IPS-NIHi7 (cell line): ENCODE measurements around the gene RNF19B.
"Not testable (repeated sequence)": the region's sequence is repeated elsewhere in the genome, so short reads cannot be mapped to it uniquely, and the experiment has no call there.

Source experiments
- DNase-seq: peaks from one replicate; pipeline ENCODE4 v3.0.0; 2012; ENCODE audit warnings: mixed read lengths; ENCODE audit errors: extremely low spot score

The RNF19B gene

DNA sequence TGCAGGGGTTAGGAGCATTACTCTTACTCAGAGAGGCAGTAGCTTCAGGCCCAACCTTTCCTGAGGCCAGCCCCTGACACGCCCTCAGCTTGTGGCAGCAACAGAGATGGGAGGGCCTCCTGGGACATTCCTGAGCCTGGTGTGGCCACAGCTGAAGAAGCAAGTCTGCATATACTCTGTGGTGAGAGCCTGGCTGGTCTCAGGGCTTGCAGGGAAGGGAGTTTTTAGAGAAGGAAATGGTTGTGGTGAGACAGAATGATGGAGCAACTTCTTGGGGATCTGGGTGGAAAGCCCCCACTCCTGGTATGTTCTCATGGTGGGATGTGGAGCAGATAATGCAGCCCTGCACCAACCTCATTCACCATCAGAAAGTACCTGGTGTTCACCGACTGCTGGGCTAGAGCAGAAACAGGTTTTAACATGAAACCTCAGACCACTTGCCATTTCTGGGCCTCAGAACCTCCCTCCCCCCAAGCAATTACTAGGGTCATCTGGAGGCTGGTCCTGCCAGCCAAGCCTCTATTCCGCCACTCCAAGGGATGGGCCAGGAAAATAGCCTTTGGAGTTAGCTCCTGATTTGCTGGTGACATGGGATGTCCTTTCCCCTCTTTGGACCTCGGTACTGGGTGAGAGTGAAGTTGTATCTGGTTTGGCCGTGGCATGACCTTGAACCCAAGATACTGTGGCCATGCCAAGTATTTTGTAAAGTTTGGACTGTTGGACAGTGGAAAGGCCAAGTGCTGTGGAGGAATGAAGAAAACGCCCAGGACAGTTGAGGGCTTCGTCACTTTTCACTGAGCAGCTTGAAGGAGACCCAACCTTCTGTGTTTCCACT, 28.1 kb upstream of the RNF19B start:
- peak; percentile 93 for DNase-seq

GRCh38 chr1:32991819-32992488, 27.3 kb upstream of the RNF19B start:
- no peak for DNase-seq

DNA sequence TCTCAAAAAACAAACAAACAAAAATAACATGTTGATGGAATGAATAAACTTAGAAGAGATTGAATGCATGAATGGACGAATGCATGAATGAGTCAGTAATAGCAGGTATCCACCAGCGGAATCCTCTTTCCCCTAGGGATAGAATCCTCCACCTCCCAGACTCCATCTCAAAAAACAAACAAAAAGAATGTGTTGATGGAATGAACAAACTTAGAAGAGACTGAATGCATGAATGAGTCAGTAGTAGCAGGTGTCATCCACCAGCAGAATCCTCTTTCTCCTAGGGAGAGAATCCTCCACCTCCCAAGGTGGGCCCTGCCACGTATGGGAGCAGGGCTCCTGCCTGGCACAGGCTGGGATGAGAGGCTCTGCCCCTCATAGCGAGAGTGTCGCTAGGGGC, 26.8 kb upstream of the RNF19B start:
- no peak for DNase-seq

- no peak for DNase-seq
Observed at GRCh38 chr1:32990887-32991286, 26.3 kb upstream of the RNF19B start.

GRCh38 chr1:32989160-32990050, 24.8 kb upstream of the RNF19B start:
- DNase-seq = no peak

GRCh38 chr1:32988665-32989064, 24.1 kb upstream of the RNF19B start:
- no peak for DNase-seq

DNA sequence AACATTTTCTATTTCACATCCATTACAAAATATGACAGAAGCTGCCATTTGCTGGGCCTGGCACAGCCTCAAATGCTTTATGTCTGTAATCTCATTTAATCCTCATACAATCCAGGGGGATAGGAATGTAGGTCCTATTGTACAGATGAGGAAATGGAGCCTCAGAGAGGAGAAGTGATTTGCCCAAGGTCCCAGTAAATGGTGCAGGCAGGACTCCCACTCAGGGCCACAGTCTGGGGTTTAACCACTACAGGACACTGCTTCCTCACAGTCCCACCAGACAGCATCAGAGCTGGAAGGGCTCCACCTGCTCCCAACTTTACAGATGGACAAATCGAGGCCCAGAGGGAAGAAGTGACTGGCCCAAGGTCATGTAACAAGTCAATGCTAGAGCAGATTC, 20.6 kb upstream of the RNF19B start:
- no peak for DNase-seq

DNA sequence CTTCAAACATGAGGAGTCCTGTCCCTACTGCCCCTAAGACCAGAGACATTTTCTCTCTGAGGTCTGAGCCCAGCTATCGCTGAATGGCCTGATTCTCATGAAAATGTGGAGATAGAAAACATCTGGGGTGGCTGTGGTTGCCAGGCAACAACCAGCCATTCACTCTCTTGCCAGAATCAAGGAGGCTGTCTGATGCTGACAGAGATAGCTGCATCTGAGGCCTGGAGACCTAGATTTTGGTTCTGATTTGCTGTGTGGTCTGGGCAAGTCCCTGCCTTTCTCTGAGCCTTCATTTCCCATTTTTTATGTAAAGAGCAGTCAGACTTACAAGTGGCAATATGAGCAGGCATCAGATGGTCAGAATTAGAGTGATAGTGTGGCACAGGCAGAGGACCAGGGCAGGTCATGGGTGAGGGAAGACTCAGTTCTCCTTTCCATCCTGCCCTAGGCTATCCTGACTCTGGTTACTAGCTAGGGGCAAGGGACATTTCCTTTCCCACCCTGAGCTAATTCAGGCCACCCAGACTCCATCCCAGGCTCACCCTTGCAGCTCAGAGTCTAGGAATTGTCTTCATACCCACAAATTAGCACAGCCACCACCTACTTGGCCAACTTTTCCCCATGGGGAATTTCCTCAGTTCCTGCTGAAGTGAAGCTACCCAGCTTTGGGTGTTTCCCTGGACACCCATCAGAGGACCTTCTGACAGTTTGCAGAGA, 20.0 kb upstream of the RNF19B start:
- DNase-seq = peak; percentile 71

DNA sequence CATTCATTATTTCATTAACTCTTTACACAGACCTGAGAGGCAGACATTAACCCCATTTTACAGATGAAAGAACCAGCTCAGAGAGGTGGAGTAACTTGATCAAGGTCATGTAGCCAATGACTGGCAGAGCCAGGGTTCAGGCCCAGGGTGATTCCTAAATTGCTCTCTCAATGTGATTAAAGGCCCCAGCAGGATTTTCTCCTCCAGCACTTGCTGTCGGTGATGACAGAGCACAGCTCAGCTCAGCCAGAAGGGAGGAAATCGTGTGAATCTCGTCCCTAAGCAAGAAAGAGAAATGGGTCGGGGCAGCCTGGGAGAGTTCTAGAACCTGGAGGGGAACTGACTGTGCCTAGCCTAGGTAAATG, 19.5 kb upstream of the RNF19B start:
- no peak for DNase-seq

GRCh38 chr1:32983020-32983419, 18.4 kb upstream of the RNF19B start:
- DNase-seq = no peak

- no peak for DNase-seq
Observed at GRCh38 chr1:32981003-32981901, 16.6 kb upstream of the RNF19B start.

DNA sequence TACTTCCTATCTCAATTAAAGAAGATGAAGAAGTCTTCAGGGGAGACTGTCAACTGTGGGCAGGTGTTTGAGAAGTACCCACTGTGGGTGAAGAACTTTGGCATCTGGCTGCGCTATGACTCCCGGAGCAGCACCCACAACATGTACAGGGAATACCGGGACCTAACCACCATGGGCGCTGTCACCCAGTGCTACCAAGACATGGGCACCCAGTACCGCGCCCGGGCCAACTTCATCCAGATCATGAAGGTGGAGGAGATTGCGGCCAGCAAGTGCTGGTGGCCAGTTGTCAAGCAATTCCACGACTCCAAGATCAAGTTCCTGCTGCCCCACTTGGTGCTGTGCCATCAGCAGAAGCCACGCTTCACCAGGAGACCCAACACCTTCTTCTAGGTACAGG, 15.5 kb upstream of the RNF19B start:
- DNase-seq = no peak

DNA sequence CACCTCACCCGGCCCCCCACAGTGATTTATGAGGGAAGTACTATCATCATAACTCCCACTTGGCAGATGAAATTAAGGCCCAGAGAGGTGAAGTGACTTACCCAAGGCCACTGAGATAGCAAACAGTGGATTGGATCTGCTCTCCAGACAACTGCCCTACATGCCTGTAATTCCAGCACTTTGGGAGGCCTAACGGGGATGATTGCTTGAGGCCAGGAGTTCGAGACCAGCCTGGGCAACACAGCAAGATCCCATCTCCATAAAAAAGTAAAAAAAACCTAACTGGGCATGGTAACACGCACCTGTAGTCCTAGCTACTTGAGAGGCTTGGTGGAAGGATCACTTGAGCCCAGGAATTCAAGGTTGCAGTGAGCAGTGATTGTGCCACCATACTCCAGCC, 14.2 kb upstream of the RNF19B start:
- no peak for DNase-seq

DNA sequence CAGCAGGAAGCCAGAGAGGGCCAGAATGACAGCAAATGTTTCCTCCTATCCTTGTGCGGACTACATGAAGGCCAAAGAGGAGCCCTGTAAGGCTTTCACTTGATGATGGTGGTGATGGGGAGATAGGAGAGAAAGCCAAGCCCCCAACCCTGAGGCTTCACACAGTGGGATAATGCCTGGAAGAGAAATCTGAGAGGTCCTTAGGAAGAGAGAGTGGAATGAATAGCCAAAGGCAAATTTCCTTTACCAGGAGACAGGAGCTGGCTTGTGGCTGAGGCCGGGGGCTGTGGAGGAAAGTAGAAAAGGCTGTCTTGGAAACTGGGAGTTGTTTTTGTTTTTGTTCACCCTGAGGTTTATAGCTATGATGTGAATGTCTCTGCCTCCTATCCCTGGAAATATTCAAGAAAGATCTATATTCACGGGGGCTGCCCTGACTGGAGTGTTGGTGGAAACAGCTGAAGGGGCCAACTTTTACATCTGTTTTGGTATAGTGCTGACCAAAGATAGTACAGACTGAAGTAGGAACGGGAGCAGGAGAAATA, 13.0 kb upstream of the RNF19B start:
- no peak for DNase-seq

- not testable (repeated sequence) for DNase-seq
Observed at GRCh38 chr1:32975055-32975454, 10.4 kb upstream of the RNF19B start.

- DNase-seq = not testable (repeated sequence)
Observed at GRCh38 chr1:32973458-32973857, 8.8 kb upstream of the RNF19B start.

DNA sequence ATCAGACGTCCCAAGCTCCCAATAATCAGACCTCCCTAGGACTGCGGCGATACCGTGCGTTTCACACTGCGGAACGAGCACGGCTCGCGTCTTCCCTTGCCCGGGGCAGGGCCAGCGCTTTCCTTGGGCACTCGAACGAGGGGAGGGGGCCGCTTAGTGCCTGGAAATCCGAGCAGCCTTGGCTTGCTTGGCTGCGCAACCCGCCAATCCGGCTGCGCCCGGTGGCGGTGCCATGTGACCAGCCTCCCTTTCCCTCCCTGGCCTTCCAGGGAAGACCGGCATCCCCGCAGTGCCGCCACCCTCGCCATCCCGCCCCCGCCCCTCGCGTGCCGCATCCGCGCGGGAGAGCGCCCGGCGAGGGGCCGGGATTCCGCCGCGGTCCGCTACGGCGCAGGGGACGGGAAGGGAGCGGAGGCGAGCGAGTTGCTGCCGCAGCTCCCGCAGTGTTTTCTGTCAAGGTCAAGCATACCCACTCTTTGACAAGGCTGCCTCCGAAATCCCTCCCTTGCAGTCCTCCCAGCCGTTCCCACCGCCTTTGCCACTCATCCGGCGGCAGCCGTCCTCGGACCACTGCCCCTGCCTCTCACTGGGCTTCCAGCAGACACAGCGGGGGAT, 8.3 kb upstream of the RNF19B start:
- DNase-seq = peak; percentile 87

DNA sequence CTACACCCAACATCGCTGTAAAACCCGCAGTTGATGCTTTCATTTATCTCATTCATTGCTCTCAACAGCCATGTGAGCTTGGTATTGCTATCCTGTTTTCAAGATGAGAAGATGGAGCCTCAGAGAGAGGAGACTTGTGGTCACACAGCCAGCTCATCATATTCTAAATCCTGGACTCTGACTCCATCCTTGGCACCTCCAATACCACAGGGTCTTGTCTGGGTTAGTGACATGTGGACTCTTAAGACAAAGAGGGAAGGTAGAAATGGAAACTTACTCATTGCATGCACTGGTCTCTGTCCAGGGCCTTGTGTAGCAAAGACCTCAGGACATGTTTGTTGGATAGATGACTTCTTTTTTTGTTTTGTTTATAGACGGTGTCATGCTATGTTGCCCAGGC, 7.0 kb upstream of the RNF19B start:
- no peak for DNase-seq

DNA sequence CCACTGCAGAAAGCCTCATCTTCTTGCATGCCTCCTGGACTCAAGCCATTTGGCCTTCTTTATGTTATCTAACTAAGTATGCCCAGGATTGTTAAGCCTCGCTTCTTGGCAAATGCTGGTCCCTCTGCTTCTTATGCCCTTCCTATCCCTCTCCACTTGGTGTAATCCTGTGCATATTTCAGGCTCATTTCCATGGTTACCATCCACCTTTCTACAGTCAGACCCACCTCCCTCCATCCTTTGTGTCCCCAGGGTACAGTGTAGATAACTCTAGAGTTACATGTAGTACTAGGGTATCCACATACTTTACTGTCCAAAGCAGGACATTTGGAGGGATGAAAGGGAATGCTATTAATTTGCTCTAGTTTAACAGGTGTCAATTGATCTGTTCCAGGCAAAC, 6.5 kb upstream of the RNF19B start:
- DNase-seq = no peak

GRCh38 chr1:32969566-32969965, 5.0 kb upstream of the RNF19B start:
- no peak for DNase-seq
